IMR-90 (cell line): ENCODE results near the gene DNAJB2. TPM values are rescaled to one million over a fixed set of nuclear protein-coding genes. Genes with fewer than 3 reads are reported as not detected.

Experiments used
- MAFK ChIP-seq: IDR thresholded peaks from 2 replicates; pipeline ENCODE4 v1.6.1; 2012; ENCODE audit warnings: low read depth, low read length, improper control_type of control experiment
- POLR2A ChIP-seq: IDR thresholded peaks from 2 replicates; pipeline ENCODE4 v1.6.1; 2012; ENCODE audit warnings: mild to moderate bottlenecking, low read depth, low read length
- RCOR1 ChIP-seq: IDR thresholded peaks from 2 replicates; pipeline ENCODE4 v1.6.1; 2012; ENCODE audit warnings: mild to moderate bottlenecking, low read length, improper control_type of control experiment; ENCODE audit not compliant: insufficient replicate concordance
- RFX5 ChIP-seq: IDR thresholded peaks from 2 replicates; pipeline ENCODE4 v1.8.0; 2012; ENCODE audit warnings: low read depth, mild to moderate bottlenecking, low read length, moderate library complexity
- polyA plus RNA-seq, 3 experiments: library from polyadenylated mRNA; depleted of rRNA; stranded (reverse); fragments of >200 nt; gene quantifications; 2 replicates each; pipeline ENCODE4 v1.2.3, GENCODE V29; 2012; ENCODE audit warnings: low replicate concordance in 1 of 3
- total RNA-seq: library from RNA; depleted of rRNA; stranded (reverse); fragments of >200 nt; gene quantifications from 2 replicates; pipeline ENCODE4 v1.2.3, GENCODE V29; 2012

The DNAJB2 gene
- total and polyA plus RNA-seq, 2 of the 4 experiments (the other 2 are of a cell fraction), result 30.6 to 45.8 TPM

- TF ChIP-seq RFX5 (no peak), RCOR1 (peak; percentile 16), MAFK (no peak), POLR2A (no peak; the same call in 1 of the 2 replicates)
Observed at GRCh38 chr2:219252900-219253752, 26.0 kb upstream of the DNAJB2 start, which contains the start of gene TUBA4B (continued).
